ENCODE data around the gene PTH2.

DNA sequence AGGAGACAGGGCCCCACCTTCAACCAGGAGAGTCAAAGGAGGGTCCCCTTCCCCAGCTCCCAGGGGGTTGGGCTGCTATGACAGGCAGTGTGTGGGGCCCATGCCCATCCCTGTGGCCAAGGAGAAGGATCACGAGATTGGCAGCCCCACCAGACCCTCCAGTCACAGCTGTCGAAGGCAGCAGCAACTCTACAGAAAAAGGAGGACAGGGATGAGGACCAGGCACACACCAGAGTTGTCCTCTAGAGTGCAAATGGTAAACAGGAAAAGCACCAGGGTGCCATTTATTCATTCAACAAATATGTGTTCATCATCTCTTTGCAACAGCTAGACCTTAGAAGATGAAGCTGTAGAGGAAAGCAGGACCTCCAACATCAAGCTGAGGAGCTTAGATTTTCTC is 4.1 kb downstream of the PTH2 start:
- TF ChIP-seq, protein P1, sequence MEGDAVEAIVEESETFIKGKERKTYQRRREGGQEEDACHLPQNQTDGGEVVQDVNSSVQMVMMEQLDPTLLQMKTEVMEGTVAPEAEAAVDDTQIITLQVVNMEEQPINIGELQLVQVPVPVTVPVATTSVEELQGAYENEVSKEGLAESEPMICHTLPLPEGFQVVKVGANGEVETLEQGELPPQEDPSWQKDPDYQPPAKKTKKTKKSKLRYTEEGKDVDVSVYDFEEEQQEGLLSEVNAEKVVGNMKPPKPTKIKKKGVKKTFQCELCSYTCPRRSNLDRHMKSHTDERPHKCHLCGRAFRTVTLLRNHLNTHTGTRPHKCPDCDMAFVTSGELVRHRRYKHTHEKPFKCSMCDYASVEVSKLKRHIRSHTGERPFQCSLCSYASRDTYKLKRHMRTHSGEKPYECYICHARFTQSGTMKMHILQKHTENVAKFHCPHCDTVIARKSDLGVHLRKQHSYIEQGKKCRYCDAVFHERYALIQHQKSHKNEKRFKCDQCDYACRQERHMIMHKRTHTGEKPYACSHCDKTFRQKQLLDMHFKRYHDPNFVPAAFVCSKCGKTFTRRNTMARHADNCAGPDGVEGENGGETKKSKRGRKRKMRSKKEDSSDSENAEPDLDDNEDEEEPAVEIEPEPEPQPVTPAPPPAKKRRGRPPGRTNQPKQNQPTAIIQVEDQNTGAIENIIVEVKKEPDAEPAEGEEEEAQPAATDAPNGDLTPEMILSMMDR (IDR thresholded peaks at IDR 0.05), result no peak
- TF ChIP-seq POLR2A (IDR thresholded peaks at IDR 0.05; ENCODE audit: low read depth), result no peak

Data from esophagus muscularis mucosa (tissue), 3 donors.